OCI-LY3 (cell line): ENCODE results near the gene BMP10.

Experiments
- H2AFZ ChIP-seq: fragments of 200-600, 300-600 bp; shearing (Covaris generic); 2 replicates; pipeline ENCODE4 v1.6.0; 2014; ENCODE audit warnings: antibody characterized with exemption, low read depth, low read length
- H3K27ac ChIP-seq: fragments of 200-600, 300-600 bp; sonication (generic); 2 replicates; pipeline ENCODE4 v1.5.1; 2014; ENCODE audit warnings: mild to moderate bottlenecking, low read length, moderate library complexity, mixed read lengths
- H3K27me3 ChIP-seq: fragments of 200-600, 300-600 bp; sonication (generic); 2 replicates; pipeline ENCODE4 v1.6.1; 2014; ENCODE audit warnings: low read depth, low read length, mixed read lengths
- H3K36me3 ChIP-seq: fragments of 200-600, 300-600 bp; sonication (generic); replicated peaks from 2 replicates; pipeline ENCODE3; 2014; ENCODE audit warnings: low read depth, low read length, mixed read lengths
- H3K4me1 ChIP-seq: fragments of 300-600, 200-600 bp; sonication (generic); 2 replicates; pipeline ENCODE4 v1.6.1; 2014; ENCODE audit warnings: low read length, mixed read lengths
- H3K4me2 ChIP-seq: fragments of 200-600, 300-600 bp; sonication (generic); 2 replicates; pipeline ENCODE4 v1.6.1; 2014; ENCODE audit warnings: low read length, mixed read lengths
- H3K4me3 ChIP-seq: fragments of 300-600, 200-600 bp; sonication (generic); 2 replicates; pipeline ENCODE4 v1.5.1; 2014; ENCODE audit warnings: antibody characterized with exemption, mild to moderate bottlenecking, low read length, moderate library complexity
- H3K79me2 ChIP-seq: fragments of 300-600, 200-600 bp; shearing (Covaris generic); 2 replicates; pipeline ENCODE4 v1.6.1; 2014; ENCODE audit warnings: mild to moderate bottlenecking, low read length, mixed read lengths
- H3K9ac ChIP-seq: fragments of 300-600, 200-600 bp; shearing (Covaris generic); 2 replicates; pipeline ENCODE4 v1.6.0; 2014; ENCODE audit warnings: mild to moderate bottlenecking, low read length, moderate library complexity
- H3K9me3 ChIP-seq: fragments of 200-600, 300-600 bp; shearing (Covaris generic); 2 replicates; pipeline ENCODE4 v1.6.1; 2014; ENCODE audit warnings: low read length, mixed read lengths; ENCODE audit not compliant: insufficient read depth
- H4K20me1 ChIP-seq: fragments of 200-600, 300-600 bp; sonication (generic); 2 replicates; pipeline ENCODE4 v1.6.1; 2016; ENCODE audit warnings: low read length, mixed read lengths; ENCODE audit not compliant: insufficient read depth
- CTCF ChIP-seq: fragments of 200-600, 300-600 bp; sonication (generic); IDR thresholded peaks from 2 replicates; pipeline ENCODE4 v1.5.1; 2014; ENCODE audit warnings: antibody characterized with exemption, low read length, low read depth
- EZH2phosphoT487 ChIP-seq: fragments of 200-600 bp; shearing (Covaris generic); IDR thresholded peaks from 2 replicates; pipeline ENCODE4 v1.6.1; 2018; ENCODE audit warnings: antibody characterized with exemption, mixed run types, low read depth

Gene BMP10

GRCh38 chr2:68906716-68907115 is 35.5 kb upstream of the BMP10 start:
- Histone ChIP-seq H3K9me3 (peaks cover 25% of the 10 kb centered on the region), H3K36me3 (no peaks in the 10 kb centered on the region), H3K9ac (peak overlapping the region; percentile 91), H4K20me1 (no peaks in the 10 kb centered on the region), H3K4me1 (peaks cover 60% of the 10 kb centered on the region), H3K4me3 (no peak overlapping the region; the same call in 1 of the 2 replicates), H2AFZ (peak overlapping the region; percentile 70; the same call in 1 of the 2 replicates), H3K79me2 (peaks cover 6% of the 10 kb centered on the region; the same call in 1 of the 2 replicates), H3K4me2 (peak overlapping the region; percentile 42), H3K27me3 (no peaks in the 10 kb centered on the region), H3K27ac (peak overlapping the region; percentile 97)
- TF ChIP-seq CTCF (no peak), EZH2phosphoT487 (no peak)

- TF ChIP-seq EZH2phosphoT487, result no peak
- TF ChIP-seq CTCF, result no peak
- peaks cover 32% of the 10 kb centered on the region for H3K9me3 ChIP-seq
- H3K27me3 ChIP-seq, result no peaks in the 10 kb centered on the region
- no peak overlapping the region for H3K4me3 ChIP-seq
- no peaks in the 10 kb centered on the region for H4K20me1 ChIP-seq
- H3K4me1 ChIP-seq, result peaks cover 44% of the 10 kb centered on the region
- H2AFZ ChIP-seq, result no peak overlapping the region
- peaks cover 3% of the 10 kb centered on the region for H3K36me3 ChIP-seq
- no peak overlapping the region for H3K27ac ChIP-seq
- H3K4me2 ChIP-seq, result no peak overlapping the region
- peaks cover 6% of the 10 kb centered on the region; the same call in 1 of the 2 replicates for H3K79me2 ChIP-seq
- H3K9ac ChIP-seq, result no peak overlapping the region
Observed at GRCh38 chr2:68905116-68905515, 33.9 kb upstream of the BMP10 start.

- H4K20me1 ChIP-seq, result no peaks in the 10 kb centered on the region
- no peak overlapping the region for H3K9ac ChIP-seq
- H3K4me1 ChIP-seq, result peaks cover 11% of the 10 kb centered on the region
- H3K4me2 ChIP-seq, result no peak overlapping the region
- no peak overlapping the region for H3K27ac ChIP-seq
- no peak overlapping the region for H2AFZ ChIP-seq
- peaks cover 32% of the 10 kb centered on the region for H3K9me3 ChIP-seq
- no peak for TF ChIP-seq CTCF
- TF ChIP-seq EZH2phosphoT487, result no peak
- no peak overlapping the region for H3K4me3 ChIP-seq
- H3K79me2 ChIP-seq, result no peaks in the 10 kb centered on the region
- H3K36me3 ChIP-seq, result peaks cover 3% of the 10 kb centered on the region
- no peaks in the 10 kb centered on the region for H3K27me3 ChIP-seq
Observed at GRCh38 chr2:68901561-68901960, 30.4 kb upstream of the BMP10 start.

GRCh38 chr2:68901199-68901514 is 30.0 kb upstream of the BMP10 start:
- Histone ChIP-seq H3K9ac (no peak overlapping the region), H3K79me2 (no peaks in the 10 kb centered on the region), H3K4me3 (no peak overlapping the region), H3K4me2 (no peak overlapping the region), H3K4me1 (peaks cover 6% of the 10 kb centered on the region), H3K9me3 (peaks cover 32% of the 10 kb centered on the region), H4K20me1 (no peaks in the 10 kb centered on the region), H3K27ac (no peak overlapping the region), H3K36me3 (peaks cover 3% of the 10 kb centered on the region), H2AFZ (no peak overlapping the region), H3K27me3 (no peaks in the 10 kb centered on the region)
- TF ChIP-seq EZH2phosphoT487 (no peak), CTCF (peak; percentile 45)
